Activated naive CD8-positive, alpha-beta T cell (primary cell): ENCODE measurements around the gene CRBN.
A peak's percentile ranks its signal among the peaks of the same experiment; 100 is the strongest.

Experiments used
- H3K27ac Mint-ChIP-seq: one replicate; pipeline ENCODE4 v1.8.0; 2021; ENCODE audit warnings: mixed read lengths
- H3K27me3 Mint-ChIP-seq: one replicate; pipeline ENCODE4 v1.8.0; 2021; ENCODE audit warnings: mixed read lengths
- H3K36me3 Mint-ChIP-seq: one replicate; pipeline ENCODE4 v1.8.0; 2021; ENCODE audit warnings: mixed read lengths
- H3K4me1 Mint-ChIP-seq: one replicate; pipeline ENCODE4 v1.8.0; 2021; ENCODE audit warnings: low read depth, mixed read lengths
- H3K4me3 Mint-ChIP-seq: one replicate; pipeline ENCODE4 v1.8.0; 2021; ENCODE audit warnings: mild to moderate bottlenecking, mixed read lengths
- H3K9me3 Mint-ChIP-seq: one replicate; pipeline ENCODE4 v1.8.0; 2021; ENCODE audit warnings: low read depth, mixed read lengths

The CRBN gene

DNA sequence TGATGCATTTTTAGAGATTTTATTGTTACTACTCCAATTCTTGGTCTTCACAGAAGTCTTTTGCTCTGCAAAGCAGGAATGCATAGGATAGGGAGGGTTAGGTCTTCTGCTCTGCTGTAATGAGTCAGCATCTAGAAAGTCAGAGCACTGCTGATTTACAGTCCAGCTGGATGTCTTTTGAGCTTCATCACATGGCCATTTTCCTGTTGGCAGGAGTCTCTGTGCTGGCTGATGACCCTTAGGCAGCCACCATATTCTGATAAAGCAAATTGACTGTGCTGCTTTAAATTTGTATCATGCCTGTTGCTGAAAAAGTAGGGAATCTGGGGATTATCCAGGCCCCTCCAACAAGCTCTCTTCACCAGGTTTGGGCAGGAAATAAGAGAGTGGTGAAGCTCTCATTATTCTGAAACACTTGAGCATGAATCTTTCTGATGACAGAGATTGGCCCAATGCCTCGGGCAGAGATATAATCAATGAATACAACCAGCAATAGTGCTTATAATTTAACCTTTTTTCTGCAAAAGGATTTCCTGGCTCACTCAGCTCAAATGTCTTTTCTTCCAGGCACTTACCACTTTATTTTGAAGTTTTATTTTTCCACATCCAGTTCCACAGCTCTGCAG is 9.7 kb upstream of the CRBN start:
- peaks cover 48% of the 10 kb centered on the region for H3K4me1 Mint-ChIP-seq

DNA sequence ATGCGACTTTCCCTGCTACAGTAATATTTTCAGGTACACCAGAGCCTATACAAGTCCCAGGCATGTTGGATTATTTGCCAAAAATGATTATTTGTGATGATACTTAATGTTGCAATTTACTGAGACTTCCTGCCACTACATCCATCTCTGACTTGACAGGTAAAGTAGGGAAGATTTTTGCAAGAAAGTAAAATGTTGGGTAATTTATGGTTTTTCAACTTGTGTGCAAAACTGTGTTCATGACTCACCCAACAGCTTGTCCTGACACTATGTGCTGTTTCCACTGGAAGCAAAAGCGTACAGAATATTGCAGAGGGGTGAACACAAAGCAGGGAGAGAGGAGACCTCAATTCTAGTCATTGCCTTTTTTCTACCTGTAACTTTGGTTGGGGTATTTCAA is 5.4 kb upstream of the CRBN start:
- Mint-ChIP-seq H3K9me3 (peaks cover 5% of the 10 kb centered on the region), H3K36me3 (peaks cover 3% of the 10 kb centered on the region), H3K27ac (no peak overlapping the region), H3K4me3 (no peak overlapping the region), H3K27me3 (no peaks in the 10 kb centered on the region), H3K4me1 (peaks cover 14% of the 10 kb centered on the region)

More for the DNA sequence above, 9.7 kb upstream of the CRBN start:
- Mint-ChIP-seq H3K27me3 (no peaks in the 10 kb centered on the region), H3K4me3 (no peak overlapping the region), H3K36me3 (peaks cover 3% of the 10 kb centered on the region), H3K9me3 (peaks cover 5% of the 10 kb centered on the region), H3K27ac (peak overlapping the region; percentile 24)

DNA sequence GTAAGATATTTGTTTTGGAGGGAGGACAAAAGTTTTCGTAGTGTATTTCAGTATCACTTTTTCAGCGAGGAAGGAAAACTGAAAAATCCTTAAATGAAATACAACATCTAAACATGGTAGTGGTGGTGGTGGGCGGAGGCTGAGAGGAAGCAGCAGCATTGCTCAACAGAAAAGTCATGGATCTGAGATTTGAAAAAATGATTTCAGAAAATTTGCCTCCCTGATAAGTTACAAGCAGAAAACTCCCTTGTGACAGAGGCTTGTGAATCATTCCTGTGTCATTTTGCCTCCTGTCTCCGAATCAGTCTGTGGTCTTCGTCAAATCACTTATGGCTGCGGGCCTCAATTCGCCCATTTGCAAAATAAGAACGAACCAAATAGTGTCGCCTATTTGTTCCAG is 965 bp upstream of the CRBN start:
- H3K4me3 Mint-ChIP-seq, result peak overlapping the region; percentile 42
- no peaks in the 10 kb centered on the region for H3K9me3 Mint-ChIP-seq
- H3K27ac Mint-ChIP-seq, result peak overlapping the region; percentile 51
- H3K27me3 Mint-ChIP-seq, result no peaks in the 10 kb centered on the region
- H3K4me1 Mint-ChIP-seq, result peaks cover 38% of the 10 kb centered on the region
- peaks cover 2% of the 10 kb centered on the region for H3K36me3 Mint-ChIP-seq

- H3K27ac Mint-ChIP-seq, result peak overlapping the region; percentile 93
- H3K4me1 Mint-ChIP-seq, result peaks cover 52% of the 10 kb centered on the region
- H3K4me3 Mint-ChIP-seq, result peak overlapping the region; percentile 96
- no peaks in the 10 kb centered on the region for H3K27me3 Mint-ChIP-seq
- H3K9me3 Mint-ChIP-seq, result no peaks in the 10 kb centered on the region
- H3K36me3 Mint-ChIP-seq, result peaks cover 4% of the 10 kb centered on the region
Observed at GRCh38 chr3:3178498-3179328, 778 bp downstream of the CRBN start.

DNA sequence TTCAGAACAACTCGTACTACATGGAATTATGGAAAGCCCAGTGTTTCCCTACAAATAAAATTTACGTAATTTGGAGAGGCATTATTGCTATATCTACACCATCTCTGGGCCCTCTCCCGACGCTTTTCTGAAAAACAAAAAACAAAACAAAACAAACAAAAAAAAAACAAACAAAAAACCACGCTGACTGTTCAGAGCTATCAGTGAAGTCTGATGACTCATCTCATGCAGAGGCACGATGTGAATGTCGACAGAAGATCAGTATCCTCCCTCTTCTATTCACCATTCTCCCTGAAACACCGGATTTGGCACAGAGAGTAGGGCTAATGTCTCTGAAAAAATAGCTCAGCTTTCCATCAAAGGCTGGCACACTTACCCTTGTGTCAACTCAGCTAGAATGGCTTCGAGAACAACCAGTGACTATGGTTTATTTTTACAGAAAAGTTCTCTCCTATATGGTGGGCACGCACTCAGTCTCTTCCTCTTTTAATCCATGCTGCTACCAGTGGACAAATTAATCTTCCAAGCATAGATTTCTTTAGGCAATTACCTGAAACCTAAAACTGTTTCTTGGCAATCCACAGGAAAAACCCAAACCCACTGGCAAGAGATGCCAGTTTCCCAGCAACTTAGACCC is 1.5 kb downstream of the CRBN start:
- no peaks in the 10 kb centered on the region for H3K27me3 Mint-ChIP-seq
- H3K4me1 Mint-ChIP-seq, result peaks cover 59% of the 10 kb centered on the region
- H3K27ac Mint-ChIP-seq, result peak overlapping the region; percentile 93
- H3K36me3 Mint-ChIP-seq, result peaks cover 4% of the 10 kb centered on the region
- no peaks in the 10 kb centered on the region for H3K9me3 Mint-ChIP-seq
- H3K4me3 Mint-ChIP-seq, result peak overlapping the region; percentile 96

DNA sequence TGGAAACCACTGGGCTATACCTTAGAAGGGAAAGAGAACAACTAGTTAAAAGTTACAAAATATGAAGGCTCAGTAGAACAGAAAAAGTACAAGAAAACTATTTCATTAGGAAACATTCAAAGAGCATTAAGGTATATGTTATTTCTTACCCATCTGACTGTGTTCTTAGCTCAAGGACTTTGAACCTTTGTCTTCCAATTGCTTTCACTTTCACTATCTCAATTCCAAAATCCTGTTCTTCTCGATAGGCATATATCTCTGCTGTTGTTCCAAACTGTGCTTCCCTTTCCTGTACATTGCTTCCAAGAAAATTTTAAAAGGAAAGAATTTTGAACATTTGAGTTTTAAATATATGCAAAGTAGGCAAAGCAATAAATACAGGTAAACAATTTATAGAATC is 6.9 kb downstream of the CRBN start:
- peak overlapping the region; percentile 76 for H3K4me3 Mint-ChIP-seq
- H3K27ac Mint-ChIP-seq, result peak overlapping the region; percentile 91
- no peaks in the 10 kb centered on the region for H3K9me3 Mint-ChIP-seq
- peaks cover 4% of the 10 kb centered on the region for H3K36me3 Mint-ChIP-seq
- H3K27me3 Mint-ChIP-seq, result no peaks in the 10 kb centered on the region
- H3K4me1 Mint-ChIP-seq, result peaks cover 80% of the 10 kb centered on the region

DNA sequence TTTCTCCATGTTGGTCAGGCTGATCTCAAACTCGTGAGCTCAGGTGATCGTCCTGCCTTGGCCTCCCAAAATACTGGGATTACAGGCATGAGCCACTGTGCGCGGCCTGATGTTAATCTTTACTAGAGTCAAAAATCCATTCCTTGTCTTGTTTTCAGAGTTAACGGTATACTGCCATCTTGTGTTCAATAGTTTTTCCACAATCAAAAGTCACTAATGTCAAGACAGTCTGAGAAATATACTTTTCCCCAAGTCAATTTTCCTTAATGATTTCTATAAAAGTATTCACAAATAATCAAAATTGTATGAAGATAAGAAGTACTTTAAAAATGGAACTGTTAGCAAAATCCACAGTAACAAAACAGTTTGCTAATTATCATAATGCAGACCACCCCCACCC is 8.5 kb downstream of the CRBN start:
- peaks cover 2% of the 10 kb centered on the region for H3K36me3 Mint-ChIP-seq
- no peaks in the 10 kb centered on the region for H3K9me3 Mint-ChIP-seq
- peak overlapping the region; percentile 43 for H3K4me3 Mint-ChIP-seq
- peak overlapping the region; percentile 84 for H3K27ac Mint-ChIP-seq
- H3K27me3 Mint-ChIP-seq, result no peaks in the 10 kb centered on the region
- H3K4me1 Mint-ChIP-seq, result peaks cover 76% of the 10 kb centered on the region

- peaks cover 5% of the 10 kb centered on the region for H3K36me3 Mint-ChIP-seq
Observed at GRCh38 chr3:3165650-3166049, 13.8 kb downstream of the CRBN start.

DNA sequence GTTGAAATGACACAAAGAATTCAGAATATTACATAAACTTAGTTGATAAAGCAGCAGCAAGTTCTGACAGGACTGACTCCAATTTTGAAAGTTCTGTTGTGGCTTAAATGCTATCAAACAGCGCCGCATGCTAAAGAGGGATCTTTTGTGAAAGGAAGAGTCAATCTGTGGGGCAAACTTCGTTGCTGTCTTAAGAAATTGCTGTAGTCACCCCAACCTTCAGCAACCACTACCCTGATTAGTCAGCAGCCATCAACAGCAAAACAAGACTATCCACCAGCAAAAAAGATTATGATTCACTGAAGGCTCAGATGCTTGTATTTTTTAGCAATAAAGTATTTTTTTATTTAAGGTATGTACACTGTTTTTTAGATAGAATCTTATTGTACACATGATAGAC is 14.2 kb downstream of the CRBN start:
- Mint-ChIP-seq H3K27ac (peak overlapping the region; percentile 85), H3K27me3 (no peaks in the 10 kb centered on the region), H3K36me3 (peaks cover 5% of the 10 kb centered on the region), H3K4me3 (no peak overlapping the region), H3K9me3 (no peaks in the 10 kb centered on the region), H3K4me1 (peaks cover 64% of the 10 kb centered on the region)

More at GRCh38 chr3:3165650-3166049, 13.8 kb downstream of the CRBN start:
- H3K27ac Mint-ChIP-seq, result peak overlapping the region; percentile 85
- H3K9me3 Mint-ChIP-seq, result no peaks in the 10 kb centered on the region
- no peak overlapping the region for H3K4me3 Mint-ChIP-seq
- H3K4me1 Mint-ChIP-seq, result peaks cover 67% of the 10 kb centered on the region
- H3K27me3 Mint-ChIP-seq, result no peaks in the 10 kb centered on the region

DNA sequence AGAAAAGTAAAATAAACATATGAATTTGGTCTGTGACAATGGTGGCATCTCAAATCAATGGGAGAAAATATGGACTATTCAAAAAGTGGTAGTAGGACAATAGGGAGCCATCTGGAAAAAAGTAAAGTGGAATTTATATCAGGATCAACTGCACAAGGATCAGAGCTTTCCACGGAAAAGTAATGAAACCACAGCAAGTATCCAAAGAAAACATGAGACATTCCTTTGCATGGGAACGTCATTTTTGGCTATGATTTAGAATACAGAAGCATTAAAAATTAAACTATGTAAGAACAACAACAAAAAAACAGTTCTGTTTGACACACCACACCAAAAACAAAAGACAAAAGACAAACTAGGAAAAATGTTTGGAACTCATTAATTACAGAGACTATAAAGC is 18.7 kb downstream of the CRBN start:
- Mint-ChIP-seq H3K4me1 (peaks cover 60% of the 10 kb centered on the region), H3K27ac (peak overlapping the region; percentile 52), H3K27me3 (no peaks in the 10 kb centered on the region), H3K36me3 (peaks cover 11% of the 10 kb centered on the region), H3K4me3 (no peak overlapping the region), H3K9me3 (no peaks in the 10 kb centered on the region)

- Mint-ChIP-seq H3K27ac (peak overlapping the region; percentile 48), H3K27me3 (no peaks in the 10 kb centered on the region), H3K9me3 (no peaks in the 10 kb centered on the region), H3K4me1 (peaks cover 46% of the 10 kb centered on the region), H3K36me3 (peaks cover 10% of the 10 kb centered on the region), H3K4me3 (no peak overlapping the region)
Observed at GRCh38 chr3:3157484-3157883, 22.0 kb downstream of the CRBN start.

DNA sequence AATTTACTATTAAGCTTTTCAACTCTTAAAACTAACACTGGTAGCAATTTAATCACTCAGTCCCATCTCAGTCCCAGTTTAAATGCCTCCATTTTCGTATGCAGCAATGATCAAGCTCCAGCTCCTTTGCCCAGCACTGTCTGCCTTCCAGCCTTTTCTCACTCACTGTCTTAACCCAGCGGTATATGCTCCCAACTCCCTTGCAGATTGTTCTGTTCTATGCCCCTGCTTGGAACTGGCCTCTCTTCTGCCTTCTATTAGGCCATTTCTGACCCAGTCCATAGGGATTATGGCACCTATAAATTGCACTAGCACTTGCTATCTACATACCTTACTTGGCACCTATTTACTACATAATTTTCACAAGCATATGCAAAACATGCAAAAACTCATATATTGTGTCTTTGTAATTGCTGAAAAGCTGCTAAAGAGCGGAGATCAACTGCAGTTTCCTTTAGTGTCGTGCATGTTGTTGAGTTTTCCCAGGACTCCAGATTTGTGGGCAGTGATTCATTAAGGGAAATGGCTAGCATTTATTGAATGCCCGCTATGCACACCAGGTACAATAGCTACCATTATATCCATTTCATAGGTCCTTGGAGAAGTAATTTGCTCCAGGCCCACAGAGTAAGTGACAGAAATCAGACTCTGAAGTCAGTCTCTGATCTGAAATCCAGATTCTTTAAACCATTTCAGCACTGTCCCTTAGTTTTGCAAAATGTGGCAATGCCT is 24.4 kb downstream of the CRBN start:
- Mint-ChIP-seq H3K27me3 (no peaks in the 10 kb centered on the region), H3K9me3 (no peaks in the 10 kb centered on the region), H3K36me3 (peaks cover 13% of the 10 kb centered on the region), H3K4me1 (peaks cover 51% of the 10 kb centered on the region), H3K27ac (peak overlapping the region; percentile 83), H3K4me3 (no peak overlapping the region)

- peaks cover 7% of the 10 kb centered on the region for H3K36me3 Mint-ChIP-seq
Observed at GRCh38 chr3:3151513-3151912, 28.0 kb downstream of the CRBN start.

DNA sequence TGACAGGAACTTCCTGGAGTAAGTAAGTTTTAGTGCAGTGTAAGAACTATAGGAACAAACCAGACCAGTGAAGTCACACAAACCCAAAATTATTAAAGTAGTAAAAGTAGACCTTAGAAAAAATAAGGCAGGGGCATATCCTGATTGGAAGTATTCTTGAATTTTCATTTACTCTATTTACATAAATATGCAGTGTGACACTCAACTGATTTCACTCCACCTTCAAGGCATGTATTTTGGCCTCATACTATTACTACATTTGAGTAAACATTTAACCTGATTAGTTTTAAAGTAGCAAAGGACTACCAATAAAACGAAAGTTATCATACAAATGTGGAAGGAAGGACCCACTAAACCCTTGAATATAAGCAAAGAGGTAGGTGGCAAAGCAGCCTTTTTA is 29.9 kb downstream of the CRBN start:
- Mint-ChIP-seq H3K36me3 (peaks cover 12% of the 10 kb centered on the region), H3K27ac (peak overlapping the region; percentile 61), H3K4me1 (peaks cover 39% of the 10 kb centered on the region), H3K9me3 (no peaks in the 10 kb centered on the region), H3K27me3 (no peaks in the 10 kb centered on the region), H3K4me3 (no peak overlapping the region)

More at GRCh38 chr3:3151513-3151912, 28.0 kb downstream of the CRBN start:
- Mint-ChIP-seq H3K9me3 (no peaks in the 10 kb centered on the region), H3K4me1 (peaks cover 47% of the 10 kb centered on the region), H3K27me3 (no peaks in the 10 kb centered on the region), H3K4me3 (no peak overlapping the region), H3K27ac (no peak overlapping the region)
